Mesothelial cell of epicardium (in vitro differentiated cells): ENCODE data around the gene PCDHGA12. TPM values are rescaled to one million over a fixed set of nuclear protein-coding genes. Genes with fewer than 3 reads are reported as not detected.

ENCODE experiments used
- DNase-seq, 2 experiments: peaks; one replicate each; pipeline ENCODE4 v3.0.0; 2021; ENCODE audit warnings: low spot score in 2 of 2; ENCODE audit not compliant: unreplicated experiment in 2 of 2
- H3K27ac Mint-ChIP-seq: 2 replicates; pipeline ENCODE4 v1.8.0; 2021; ENCODE audit warnings: mixed read lengths
- H3K27me3 Mint-ChIP-seq: 2 replicates; pipeline ENCODE4 v1.8.0; 2021; ENCODE audit warnings: low read depth, mixed read lengths
- H3K36me3 Mint-ChIP-seq: 2 replicates; pipeline ENCODE4 v1.8.0; 2021; ENCODE audit warnings: mixed read lengths
- H3K4me1 Mint-ChIP-seq: 2 replicates; pipeline ENCODE4 v1.8.0; 2021; ENCODE audit warnings: mixed read lengths
- H3K4me3 Mint-ChIP-seq: 2 replicates; pipeline ENCODE4 v1.8.0; 2021; ENCODE audit warnings: mild to moderate bottlenecking, moderate library complexity, mixed read lengths
- H3K9me3 Mint-ChIP-seq: 2 replicates; pipeline ENCODE4 v1.8.0; 2021; ENCODE audit warnings: mixed read lengths
- total RNA-seq: library from RNA; stranded (reverse); gene quantifications from 3 replicates; pipeline ENCODE4 v1.2.1, GENCODE V29; 2021
- TF ChIP-seq, protein P1 (sequence below): fragments of 200-600 bp; sonication (generic); IDR thresholded peaks from one replicate; pipeline ENCODE4 v1.5.0; 2021; ENCODE audit warnings: antibody characterized with exemption; ENCODE audit not compliant: unreplicated experiment

PCDHGA12 gene
- total RNA-seq, 1 donor from 2014 or later = 5.2 TPM

DNA sequence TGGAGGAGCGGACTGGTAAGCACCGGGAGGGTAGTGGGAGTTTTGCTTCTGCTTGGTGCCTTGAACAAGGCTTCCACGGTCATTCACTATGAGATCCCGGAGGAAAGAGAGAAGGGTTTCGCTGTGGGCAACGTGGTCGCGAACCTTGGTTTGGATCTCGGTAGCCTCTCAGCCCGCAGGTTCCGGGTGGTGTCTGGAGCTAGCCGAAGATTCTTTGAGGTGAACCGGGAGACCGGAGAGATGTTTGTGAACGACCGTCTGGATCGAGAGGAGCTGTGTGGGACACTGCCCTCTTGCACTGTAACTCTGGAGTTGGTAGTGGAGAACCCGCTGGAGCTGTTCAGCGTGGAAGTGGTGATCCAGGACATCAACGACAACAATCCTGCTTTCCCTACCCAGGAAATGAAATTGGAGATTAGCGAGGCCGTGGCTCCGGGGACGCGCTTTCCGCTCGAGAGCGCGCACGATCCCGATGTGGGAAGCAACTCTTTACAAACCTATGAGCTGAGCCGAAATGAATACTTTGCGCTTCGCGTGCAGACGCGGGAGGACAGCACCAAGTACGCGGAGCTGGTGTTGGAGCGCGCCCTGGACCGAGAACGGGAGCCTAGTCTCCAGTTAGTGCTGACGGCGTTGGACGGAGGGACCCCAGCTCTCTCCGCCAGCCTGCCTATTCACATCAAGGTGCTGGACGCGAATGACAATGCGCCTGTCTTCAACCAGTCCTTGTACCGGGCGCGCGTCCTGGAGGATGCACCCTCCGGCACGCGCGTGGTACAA lies 46.0 kb downstream of the PCDHGA12 start:
- Mint-ChIP-seq H3K27me3 (no peaks in the 10 kb centered on the region), H3K36me3 (peaks cover 31% of the 10 kb centered on the region), H3K27ac (peak overlapping the region; percentile 99), H3K9me3 (no peaks in the 10 kb centered on the region), H3K4me1 (peaks cover 43% of the 10 kb centered on the region), H3K4me3 (peak overlapping the region; percentile 94)
- peak in 1 of 2 experiments; percentile 65 for DNase-seq
- TF ChIP-seq, protein P1, sequence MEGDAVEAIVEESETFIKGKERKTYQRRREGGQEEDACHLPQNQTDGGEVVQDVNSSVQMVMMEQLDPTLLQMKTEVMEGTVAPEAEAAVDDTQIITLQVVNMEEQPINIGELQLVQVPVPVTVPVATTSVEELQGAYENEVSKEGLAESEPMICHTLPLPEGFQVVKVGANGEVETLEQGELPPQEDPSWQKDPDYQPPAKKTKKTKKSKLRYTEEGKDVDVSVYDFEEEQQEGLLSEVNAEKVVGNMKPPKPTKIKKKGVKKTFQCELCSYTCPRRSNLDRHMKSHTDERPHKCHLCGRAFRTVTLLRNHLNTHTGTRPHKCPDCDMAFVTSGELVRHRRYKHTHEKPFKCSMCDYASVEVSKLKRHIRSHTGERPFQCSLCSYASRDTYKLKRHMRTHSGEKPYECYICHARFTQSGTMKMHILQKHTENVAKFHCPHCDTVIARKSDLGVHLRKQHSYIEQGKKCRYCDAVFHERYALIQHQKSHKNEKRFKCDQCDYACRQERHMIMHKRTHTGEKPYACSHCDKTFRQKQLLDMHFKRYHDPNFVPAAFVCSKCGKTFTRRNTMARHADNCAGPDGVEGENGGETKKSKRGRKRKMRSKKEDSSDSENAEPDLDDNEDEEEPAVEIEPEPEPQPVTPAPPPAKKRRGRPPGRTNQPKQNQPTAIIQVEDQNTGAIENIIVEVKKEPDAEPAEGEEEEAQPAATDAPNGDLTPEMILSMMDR = no peak

DNA sequence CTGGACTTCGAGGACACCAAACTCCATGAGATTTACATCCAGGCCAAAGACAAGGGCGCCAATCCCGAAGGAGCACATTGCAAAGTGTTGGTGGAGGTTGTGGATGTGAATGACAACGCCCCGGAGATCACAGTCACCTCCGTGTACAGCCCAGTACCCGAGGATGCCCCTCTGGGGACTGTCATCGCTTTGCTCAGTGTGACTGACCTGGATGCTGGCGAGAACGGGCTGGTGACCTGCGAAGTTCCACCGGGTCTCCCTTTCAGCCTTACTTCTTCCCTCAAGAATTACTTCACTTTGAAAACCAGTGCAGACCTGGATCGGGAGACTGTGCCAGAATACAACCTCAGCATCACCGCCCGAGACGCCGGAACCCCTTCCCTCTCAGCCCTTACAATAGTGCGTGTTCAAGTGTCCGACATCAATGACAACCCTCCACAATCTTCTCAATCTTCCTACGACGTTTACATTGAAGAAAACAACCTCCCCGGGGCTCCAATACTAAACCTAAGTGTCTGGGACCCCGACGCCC lies 46.8 kb downstream of the PCDHGA12 start:
- Mint-ChIP-seq H3K4me3 (peak overlapping the region; percentile 94), H3K27me3 (no peaks in the 10 kb centered on the region), H3K4me1 (peaks cover 41% of the 10 kb centered on the region), H3K36me3 (peaks cover 31% of the 10 kb centered on the region), H3K9me3 (no peaks in the 10 kb centered on the region), H3K27ac (peak overlapping the region; percentile 99)
- DNase-seq = no peak
- TF ChIP-seq, protein P1 = no peak

DNA sequence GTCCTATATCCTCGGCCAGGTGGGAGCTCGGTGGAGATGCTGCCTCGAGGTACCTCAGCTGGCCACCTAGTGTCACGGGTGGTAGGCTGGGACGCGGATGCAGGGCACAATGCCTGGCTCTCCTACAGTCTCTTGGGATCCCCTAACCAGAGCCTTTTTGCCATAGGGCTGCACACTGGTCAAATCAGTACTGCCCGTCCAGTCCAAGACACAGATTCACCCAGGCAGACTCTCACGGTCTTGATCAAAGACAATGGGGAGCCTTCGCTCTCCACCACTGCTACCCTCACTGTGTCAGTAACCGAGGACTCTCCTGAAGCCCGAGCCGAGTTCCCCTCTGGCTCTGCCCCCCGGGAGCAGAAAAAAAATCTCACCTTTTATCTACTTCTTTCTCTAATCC lies 47.5 kb downstream of the PCDHGA12 start:
- DNase-seq = no peak
- Mint-ChIP-seq H3K4me3 (peak overlapping the region; percentile 94), H3K36me3 (peaks cover 31% of the 10 kb centered on the region), H3K27ac (no peak overlapping the region), H3K9me3 (no peaks in the 10 kb centered on the region), H3K4me1 (peaks cover 43% of the 10 kb centered on the region), H3K27me3 (no peaks in the 10 kb centered on the region)
- TF ChIP-seq, protein P1 = no peak

DNA sequence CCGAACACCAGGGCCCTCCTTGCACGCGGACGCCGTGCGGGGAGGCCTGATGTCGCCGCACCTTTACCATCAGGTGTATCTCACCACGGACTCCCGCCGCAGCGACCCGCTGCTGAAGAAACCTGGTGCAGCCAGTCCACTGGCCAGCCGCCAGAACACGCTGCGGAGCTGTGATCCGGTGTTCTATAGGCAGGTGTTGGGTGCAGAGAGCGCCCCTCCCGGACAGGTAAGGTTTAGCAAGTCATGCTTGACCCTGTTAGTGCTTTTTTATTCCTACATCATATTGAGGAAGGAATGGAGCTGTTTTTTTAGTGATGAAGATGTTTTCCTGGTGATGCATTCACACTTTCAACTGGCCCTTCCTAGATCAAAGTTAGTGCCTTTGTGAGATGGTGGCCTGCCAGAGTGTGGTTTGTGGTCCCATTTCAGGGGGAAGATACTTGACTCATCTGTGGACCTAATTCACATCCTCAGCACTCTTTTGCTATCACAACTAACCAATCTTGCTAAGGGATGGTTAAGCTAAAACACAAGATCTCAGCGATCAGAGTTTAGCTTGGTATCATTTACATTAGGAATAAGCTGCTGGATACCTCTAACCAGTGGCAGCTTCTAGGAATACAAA lies 48.1 kb downstream of the PCDHGA12 start:
- Mint-ChIP-seq H3K4me3 (peak overlapping the region; percentile 54), H3K4me1 (peaks cover 48% of the 10 kb centered on the region), H3K27ac (no peak overlapping the region), H3K9me3 (no peaks in the 10 kb centered on the region), H3K27me3 (no peaks in the 10 kb centered on the region), H3K36me3 (peaks cover 31% of the 10 kb centered on the region)
- DNase-seq = no peak
- TF ChIP-seq, protein P1 = peak; percentile 30

DNA sequence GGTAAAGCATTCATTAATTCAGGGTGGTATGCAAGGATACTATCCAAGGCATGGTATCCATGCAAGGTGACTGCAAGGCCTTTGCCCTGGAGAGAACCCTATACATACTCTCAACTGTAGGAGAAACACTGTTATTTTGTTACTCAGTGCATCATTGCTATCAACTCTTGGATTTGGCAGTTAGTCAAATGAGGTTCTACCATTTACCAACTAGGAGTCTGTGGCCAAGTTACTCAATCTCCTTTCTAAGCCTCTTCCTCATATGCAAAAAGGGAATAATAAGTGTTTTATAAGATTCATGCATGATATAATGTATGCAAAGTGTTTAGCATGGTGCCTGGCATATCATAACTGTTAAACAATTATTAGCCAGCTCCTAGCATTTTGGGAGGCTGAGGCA lies 49.5 kb downstream of the PCDHGA12 start:
- peaks cover 31% of the 10 kb centered on the region for H3K36me3 Mint-ChIP-seq
- no peak for DNase-seq
- no peaks in the 10 kb centered on the region for H3K27me3 Mint-ChIP-seq
- H3K27ac Mint-ChIP-seq = no peak overlapping the region
- H3K9me3 Mint-ChIP-seq = no peaks in the 10 kb centered on the region
- TF ChIP-seq, protein P1 = no peak
- H3K4me1 Mint-ChIP-seq = peaks cover 62% of the 10 kb centered on the region
- H3K4me3 Mint-ChIP-seq = no peak overlapping the region

Other genes starting within 250 kb of the PCDHGA12 start
- 23.5 to 24.6 TPM (median 24.4 TPM) in 3 replicates for gene PCDHB16, start 248.1 kb upstream of the PCDHGA12 start, total RNA-seq
- 14.5 to 16.0 TPM (median 15.1 TPM) in 3 replicates for gene PCDHB9, start 243.3 kb upstream of the PCDHGA12 start, total RNA-seq
- gene PCDHB10, start 238.2 kb upstream of the PCDHGA12 start, total RNA-seq = 10.8 to 11.9 TPM (median 11.7 TPM) in 3 replicates
- gene PCDHB11, start 230.9 kb upstream of the PCDHGA12 start, total RNA-seq = 6.1 to 6.6 TPM (median 6.4 TPM) in 3 replicates
- 5.8 to 6.4 TPM (median 6.1 TPM) in 3 replicates for gene PCDHB12, start 221.8 kb upstream of the PCDHGA12 start, total RNA-seq
- gene PCDHB13, start 216.6 kb upstream of the PCDHGA12 start, total RNA-seq = 7.8 to 8.0 TPM (median 8.0 TPM) in 3 replicates
- 7.1 to 8.6 TPM (median 7.7 TPM) in 3 replicates for gene PCDHB14, start 207.2 kb upstream of the PCDHGA12 start, total RNA-seq
- gene PCDHB15, start 185.1 kb upstream of the PCDHGA12 start, total RNA-seq = 2.2 to 2.4 TPM (median 2.3 TPM) in 3 replicates
- 1.3 to 1.6 TPM (median 1.6 TPM) in 3 replicates for gene SLC25A2, start 126.5 kb upstream of the PCDHGA12 start, total RNA-seq
- gene TAF7, start 109.7 kb upstream of the PCDHGA12 start, total RNA-seq = 97.2 to 103 TPM (median 99.6 TPM) in 3 replicates
- gene PCDHGA1, start 100.0 kb upstream of the PCDHGA12 start, total RNA-seq = 0.22 to 0.47 TPM (median 0.34 TPM) in 3 replicates
- gene PCDHGA2, start 91.7 kb upstream of the PCDHGA12 start, total RNA-seq = 0.11 to 0.33 TPM (median 0.32 TPM) in 3 replicates
- gene PCDHGA3, start 86.7 kb upstream of the PCDHGA12 start, total RNA-seq = 0.07 to 0.16 TPM (median 0.13 TPM) in 3 replicates
- gene PCDHGB1, start 80.4 kb upstream of the PCDHGA12 start, total RNA-seq = 1.7 to 2.0 TPM (median 2.0 TPM) in 3 replicates
- 0.86 to 1.2 TPM (median 1.1 TPM) in 3 replicates for gene PCDHGA4, start 75.5 kb upstream of the PCDHGA12 start, total RNA-seq
- 0.86 to 1.3 TPM (median 1.2 TPM) in 3 replicates for gene PCDHGB2, start 70.5 kb upstream of the PCDHGA12 start, total RNA-seq
- 0.51 to 0.66 TPM (median 0.52 TPM) in 3 replicates for gene PCDHGA5, start 66.3 kb upstream of the PCDHGA12 start, total RNA-seq
- 0.59 to 0.74 TPM (median 0.64 TPM) in 3 replicates for gene PCDHGB3, start 60.3 kb upstream of the PCDHGA12 start, total RNA-seq
- gene PCDHGA6, start 56.6 kb upstream of the PCDHGA12 start, total RNA-seq = 0.25 to 0.60 TPM (median 0.57 TPM) in 3 replicates
- 0.33 to 0.43 TPM (median 0.38 TPM) in 3 replicates for gene PCDHGA7, start 47.8 kb upstream of the PCDHGA12 start, total RNA-seq
- gene PCDHGB4, start 42.8 kb upstream of the PCDHGA12 start, total RNA-seq = 31.0 to 35.5 TPM (median 33.0 TPM) in 3 replicates
- gene PCDHGA8, start 37.9 kb upstream of the PCDHGA12 start, total RNA-seq = 2.6 to 2.9 TPM (median 2.7 TPM) in 3 replicates
- 3.3 to 4.5 TPM (median 3.9 TPM) in 3 replicates for gene PCDHGB5, start 32.6 kb upstream of the PCDHGA12 start, total RNA-seq
- gene PCDHGA9, start 27.7 kb upstream of the PCDHGA12 start, total RNA-seq = 2.1 to 2.3 TPM (median 2.3 TPM) in 3 replicates
- gene PCDHGB6, start 22.5 kb upstream of the PCDHGA12 start, total RNA-seq = 74.0 to 76.3 TPM (median 75.7 TPM) in 3 replicates
- 30.7 to 33.4 TPM (median 32.1 TPM) in 3 replicates for gene PCDHGA10, start 17.5 kb upstream of the PCDHGA12 start, total RNA-seq
- 14.1 to 16.4 TPM (median 14.9 TPM) in 3 replicates for gene PCDHGB7, start 12.8 kb upstream of the PCDHGA12 start, total RNA-seq
- gene PCDHGA11, start 9.5 kb upstream of the PCDHGA12 start, total RNA-seq = 5.7 to 6.0 TPM (median 6.0 TPM) in 3 replicates
- gene PCDHGC3, start 45.5 kb downstream of the PCDHGA12 start, total RNA-seq = 80.2 to 82.9 TPM (median 80.6 TPM) in 3 replicates
- gene PCDHGC4, start 54.5 kb downstream of the PCDHGA12 start, total RNA-seq = 5.2 to 6.2 TPM (median 5.2 TPM) in 3 replicates
- gene PCDHGC5, start 58.6 kb downstream of the PCDHGA12 start, total RNA-seq = 2.6 to 3.5 TPM (median 3.5 TPM) in 3 replicates
- 43.0 to 43.9 TPM (median 43.6 TPM) in 3 replicates for gene DIAPH1, start 188.5 kb downstream of the PCDHGA12 start, total RNA-seq
- 96.0 to 108 TPM (median 102 TPM) in 3 replicates for gene HDAC3, start 206.3 kb downstream of the PCDHGA12 start, total RNA-seq
- gene RELL2, start 206.5 kb downstream of the PCDHGA12 start, total RNA-seq = 3.9 to 4.6 TPM (median 4.6 TPM) in 3 replicates
- gene FCHSD1, start 220.9 kb downstream of the PCDHGA12 start, total RNA-seq = 48.6 to 52.0 TPM (median 51.5 TPM) in 3 replicates